SK-N-MC (cell line): Measurements from ENCODE around the gene FAM110A.

Source experiments
- EZH2 ChIP-seq: fragments of 200-600 bp; sonication (generic); IDR thresholded peaks from one replicate; pipeline ENCODE4 v1.6.1; 2017; ENCODE audit warnings: antibody characterized with exemption
- FOXP2 ChIP-seq: optimal IDR thresholded peaks from 2 replicates; pipeline ENCODE3; 2011; ENCODE audit warnings: mild to moderate bottlenecking, moderate library complexity; ENCODE audit not compliant: insufficient read depth; ENCODE audit errors: extremely low read length, control extremely low read depth
- POLR2AphosphoS5 ChIP-seq: IDR thresholded peaks from 2 replicates; pipeline ENCODE4 v1.6.1; 2012; ENCODE audit warnings: mild to moderate bottlenecking, low read depth, low read length, borderline replicate concordance

GRCh38 chr20:818001-818664 lies 15.4 kb upstream of the FAM110A start:
- no peak for TF ChIP-seq EZH2
- TF ChIP-seq POLR2AphosphoS5: no peak
- TF ChIP-seq FOXP2: no peak
